ENCODE data around the gene SKA1.

DNA sequence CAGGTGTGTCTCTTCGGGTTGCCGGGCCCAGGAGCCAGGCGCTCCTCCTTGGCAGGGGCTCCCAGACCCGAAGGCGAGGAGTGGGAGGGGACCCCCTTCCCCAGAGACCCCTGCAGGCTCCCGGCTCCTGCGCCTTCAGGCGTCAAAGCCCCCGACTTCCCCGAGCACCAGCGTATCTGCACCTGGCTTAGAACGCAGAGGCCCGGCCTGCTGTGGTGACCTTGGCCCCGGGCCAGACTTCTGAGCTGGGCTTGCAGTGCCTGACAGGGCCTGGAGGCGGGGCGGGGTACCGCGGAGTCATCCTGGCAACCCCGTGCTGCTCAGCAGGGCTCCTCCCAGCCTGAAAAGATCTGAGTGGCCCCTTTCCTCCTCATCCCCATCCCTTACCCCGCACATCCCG lies 27.0 kb downstream of the SKA1 start:
- TF ChIP-seq YY1 (IDR thresholded peaks at IDR 0.05; ENCODE audit: insufficient read depth, insufficient read length), result no peak
- TF ChIP-seq SUZ12 (IDR thresholded peaks at IDR 0.05; ENCODE audit: extremely low read depth, insufficient read depth, insufficient read length), result no peak

Measured in NT2/D1 (cell line).